Tibial nerve (tissue), 4 donors: Measurements from ENCODE around the gene PRKCZ.

Experiments used
- EP300 ChIP-seq, 2 donors: sonication (generic); formaldehyde crosslinking; IDR thresholded peaks; one replicate each; pipeline ENCODE4 v1.6.1; 2017; ENCODE audit warnings: antibody characterized with exemption in 2 of 2, mild to moderate bottlenecking in 1 of 2
- POLR2A ChIP-seq, 2 donors: fragments of 450-650 bp; IDR thresholded peaks; one replicate each; pipeline ENCODE4 v1.6.1; 2017; ENCODE audit warnings: antibody characterized with exemption in 2 of 2, mild to moderate bottlenecking in 2 of 2, moderate library complexity in 2 of 2
- TF ChIP-seq, protein P1 (sequence below), 5 experiments: fragments of 200-600 bp in 3 of 5; fragments of 450-650 bp in 2 of 5; sonication (generic) in 3 of 5; IDR thresholded peaks; one replicate each; pipeline ENCODE4 v1.5.1; 2016 to 2019; ENCODE audit warnings: antibody characterized with exemption in 5 of 5, mild to moderate bottlenecking in 3 of 5, moderate library complexity in 2 of 5

DNA sequence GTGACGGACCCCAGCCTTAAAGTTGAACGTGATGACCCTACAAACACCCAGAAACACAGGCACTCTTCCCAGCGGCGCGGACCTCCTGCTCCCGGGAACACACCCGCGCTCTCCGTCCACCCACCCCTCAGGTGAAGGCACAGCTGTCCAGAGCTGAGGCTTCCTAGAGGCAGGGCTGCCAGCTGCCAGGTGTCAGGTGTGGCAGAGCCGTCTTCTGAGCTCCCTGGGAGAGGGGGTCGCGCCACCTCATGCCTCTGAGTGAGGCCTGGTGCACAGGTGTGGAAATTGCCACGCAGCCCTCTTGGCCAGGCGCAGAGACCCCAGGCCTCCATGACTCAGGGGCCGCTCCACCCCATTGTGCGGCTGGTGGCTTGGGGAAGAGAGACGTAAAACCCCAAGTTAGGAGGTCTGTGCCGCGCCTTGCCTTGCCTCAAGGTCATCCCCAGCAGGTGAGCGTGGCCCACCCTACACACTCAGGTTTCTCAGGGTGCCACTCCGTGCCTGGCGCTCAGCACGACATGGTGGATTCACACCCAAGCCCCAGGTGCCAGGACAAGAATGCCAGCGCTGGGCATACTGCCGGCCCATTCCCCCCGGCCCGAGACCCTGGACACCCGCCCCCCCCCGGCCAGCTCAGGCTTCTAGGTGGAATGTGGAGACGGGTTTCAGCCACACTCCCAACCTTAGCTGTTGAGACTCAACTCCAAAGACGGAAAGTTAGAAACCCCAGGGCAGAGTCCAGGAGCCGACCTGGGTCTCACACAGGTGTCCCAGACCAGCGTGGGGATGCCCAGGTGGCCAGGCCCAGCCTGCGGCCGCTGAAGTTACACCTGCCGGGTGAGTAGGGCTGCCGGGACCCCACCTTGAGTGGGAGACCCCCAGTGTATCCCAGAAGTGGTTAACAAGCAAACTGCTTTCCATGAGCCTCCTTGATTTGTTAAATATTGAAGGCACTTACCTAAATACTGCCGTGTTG, 136.0 kb downstream of the PRKCZ start:
- TF ChIP-seq POLR2A (IDR thresholded peaks at IDR 0.05) (no peak), EP300 (IDR thresholded peaks at IDR 0.05) (no peak)
- TF ChIP-seq, protein P1, sequence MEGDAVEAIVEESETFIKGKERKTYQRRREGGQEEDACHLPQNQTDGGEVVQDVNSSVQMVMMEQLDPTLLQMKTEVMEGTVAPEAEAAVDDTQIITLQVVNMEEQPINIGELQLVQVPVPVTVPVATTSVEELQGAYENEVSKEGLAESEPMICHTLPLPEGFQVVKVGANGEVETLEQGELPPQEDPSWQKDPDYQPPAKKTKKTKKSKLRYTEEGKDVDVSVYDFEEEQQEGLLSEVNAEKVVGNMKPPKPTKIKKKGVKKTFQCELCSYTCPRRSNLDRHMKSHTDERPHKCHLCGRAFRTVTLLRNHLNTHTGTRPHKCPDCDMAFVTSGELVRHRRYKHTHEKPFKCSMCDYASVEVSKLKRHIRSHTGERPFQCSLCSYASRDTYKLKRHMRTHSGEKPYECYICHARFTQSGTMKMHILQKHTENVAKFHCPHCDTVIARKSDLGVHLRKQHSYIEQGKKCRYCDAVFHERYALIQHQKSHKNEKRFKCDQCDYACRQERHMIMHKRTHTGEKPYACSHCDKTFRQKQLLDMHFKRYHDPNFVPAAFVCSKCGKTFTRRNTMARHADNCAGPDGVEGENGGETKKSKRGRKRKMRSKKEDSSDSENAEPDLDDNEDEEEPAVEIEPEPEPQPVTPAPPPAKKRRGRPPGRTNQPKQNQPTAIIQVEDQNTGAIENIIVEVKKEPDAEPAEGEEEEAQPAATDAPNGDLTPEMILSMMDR (IDR thresholded peaks at IDR 0.05): no peak
